ENCODE data around the gene MMP28.

The MMP28 gene

DNA sequence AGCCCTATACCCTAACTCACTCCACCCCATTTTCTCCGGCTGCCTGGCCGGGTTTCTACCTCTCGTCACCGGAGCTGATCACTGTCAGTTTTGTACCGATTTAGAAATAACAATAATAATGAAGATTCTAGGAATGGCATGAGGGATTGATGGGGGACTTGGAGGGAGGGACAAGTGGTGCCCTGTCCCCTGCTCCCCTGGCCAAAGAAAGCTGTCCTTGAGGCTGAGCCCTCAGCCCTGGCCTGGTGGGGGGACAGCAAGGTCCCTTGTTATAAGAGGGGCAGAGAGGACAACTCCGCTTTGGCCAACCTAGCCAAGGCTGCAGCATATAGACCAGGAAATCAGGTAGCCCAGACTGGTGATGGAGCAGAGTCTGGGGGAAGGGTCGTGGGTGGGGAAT lies 52.9 kb downstream of the MMP28 start:
- no peak overlapping the region for H3K27ac ChIP-seq
- TF ChIP-seq CTCF (conservative IDR thresholded peaks at IDR 0.05): no peak
- TF ChIP-seq ZFX (IDR thresholded peaks at IDR 0.05): no peak

DNA sequence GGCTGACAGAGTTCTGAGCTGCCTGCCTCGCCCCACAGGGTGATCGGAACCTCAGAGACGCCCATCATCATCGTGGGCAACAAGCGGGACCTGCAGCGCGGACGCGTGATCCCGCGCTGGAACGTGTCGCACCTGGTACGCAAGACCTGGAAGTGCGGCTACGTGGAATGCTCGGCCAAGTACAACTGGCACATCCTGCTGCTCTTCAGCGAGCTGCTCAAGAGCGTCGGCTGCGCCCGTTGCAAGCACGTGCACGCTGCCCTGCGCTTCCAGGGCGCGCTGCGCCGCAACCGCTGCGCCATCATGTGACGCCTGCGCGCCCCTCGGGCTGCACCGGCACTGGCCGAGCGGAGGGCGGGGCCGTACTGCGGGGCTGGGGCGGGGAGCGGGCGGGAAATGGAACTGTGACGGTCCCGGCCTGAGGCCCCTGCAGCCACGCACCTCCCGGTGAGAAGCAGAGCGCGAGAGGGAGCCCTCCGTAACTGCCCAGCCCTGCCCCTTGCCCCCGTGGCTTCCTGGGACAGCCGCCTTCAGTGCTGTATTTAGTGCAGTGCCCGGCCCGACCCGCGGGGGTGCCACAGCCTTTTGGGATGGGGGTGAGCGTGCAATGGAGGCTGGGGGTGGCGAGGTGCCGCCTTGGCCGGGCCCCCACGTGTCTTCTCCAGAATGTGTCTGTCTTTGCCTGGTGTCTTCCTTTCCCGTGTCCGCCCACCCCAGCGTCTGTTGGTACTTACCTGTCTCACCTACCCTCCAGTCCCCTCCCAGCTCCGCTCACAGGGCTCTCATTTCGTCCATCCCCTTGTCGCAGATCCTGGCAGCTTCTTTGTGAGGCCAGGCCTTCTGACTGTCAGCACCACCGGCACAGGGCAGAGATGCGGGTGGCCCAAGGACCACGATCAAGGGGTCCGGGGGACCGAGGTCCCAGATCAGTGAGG lies 54.2 kb downstream of the MMP28 start:
- TF ChIP-seq ZFX (IDR thresholded peaks at IDR 0.05) (no peak), CTCF (conservative IDR thresholded peaks at IDR 0.05) (no peak)
- H3K27ac ChIP-seq: no peak overlapping the region

- TF ChIP-seq CTCF (conservative IDR thresholded peaks at IDR 0.05): no peak
- no peak for TF ChIP-seq ZFX (IDR thresholded peaks at IDR 0.05)
- H3K27ac ChIP-seq: no peak overlapping the region
Observed at GRCh38 chr17:35740216-35740615, 55.2 kb downstream of the MMP28 start.

GRCh38 chr17:35738519-35739133 lies 56.8 kb downstream of the MMP28 start:
- H3K27ac ChIP-seq: no peak overlapping the region
- TF ChIP-seq ZFX (IDR thresholded peaks at IDR 0.05): no peak
- no peak for TF ChIP-seq CTCF (conservative IDR thresholded peaks at IDR 0.05)

DNA sequence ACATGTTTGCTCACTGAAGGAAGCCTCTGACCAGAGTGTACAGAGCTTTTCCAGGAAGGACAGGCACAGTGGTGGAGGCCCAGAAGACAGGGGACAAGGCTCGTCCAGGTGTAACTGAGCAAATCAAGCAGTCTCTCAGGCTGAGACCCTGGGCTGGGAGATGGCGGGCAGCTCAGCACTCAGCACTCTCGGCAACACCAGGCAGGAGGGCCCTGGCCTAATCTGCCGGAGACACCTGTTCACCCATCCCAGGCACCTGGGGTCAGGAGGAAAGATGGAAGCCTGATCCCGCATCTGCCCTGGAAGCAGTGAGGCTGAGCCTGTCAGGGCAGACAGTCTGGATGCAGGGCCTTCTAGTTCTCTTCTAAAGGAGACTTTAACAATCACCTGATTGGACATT lies 59.2 kb downstream of the MMP28 start:
- TF ChIP-seq ZFX (IDR thresholded peaks at IDR 0.05): no peak
- TF ChIP-seq CTCF (conservative IDR thresholded peaks at IDR 0.05): no peak
- no peak overlapping the region for H3K27ac ChIP-seq

DNA sequence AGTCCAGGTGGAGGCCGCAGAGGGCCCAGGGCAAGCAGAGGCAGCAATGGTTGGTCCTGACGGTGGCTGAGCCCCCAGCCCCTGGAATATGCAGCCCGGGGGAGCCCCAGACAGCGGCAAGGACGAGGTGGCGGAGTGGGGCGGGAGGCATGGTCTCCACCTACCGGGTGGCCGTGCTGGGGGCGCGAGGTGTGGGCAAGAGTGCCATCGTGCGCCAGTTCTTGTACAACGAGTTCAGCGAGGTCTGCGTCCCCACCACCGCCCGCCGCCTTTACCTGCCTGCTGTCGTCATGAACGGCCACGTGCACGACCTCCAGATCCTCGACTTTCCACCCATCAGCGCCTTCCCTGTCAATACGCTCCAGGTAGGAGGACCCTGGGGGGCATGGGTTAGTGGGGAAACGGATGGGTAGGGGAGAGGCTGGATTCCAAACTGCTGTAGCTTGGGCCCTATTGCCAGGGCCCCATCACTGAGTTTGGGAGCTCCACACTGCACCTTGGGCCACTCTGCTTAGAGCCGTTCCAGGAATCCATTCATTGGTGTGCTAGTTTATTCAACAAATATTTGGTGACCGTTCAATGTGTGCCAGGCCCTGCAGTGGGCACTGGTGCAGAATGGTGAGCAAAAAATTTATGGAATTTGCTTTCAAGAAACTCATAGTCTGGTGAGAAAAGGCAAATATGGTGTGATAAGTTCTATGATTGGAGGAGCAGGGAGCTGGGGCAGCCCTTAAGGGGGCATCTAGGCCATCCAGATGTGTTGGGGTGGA lies 60.2 kb downstream of the MMP28 start:
- TF ChIP-seq CTCF (conservative IDR thresholded peaks at IDR 0.05) (no peak), ZFX (IDR thresholded peaks at IDR 0.05) (no peak)
- H3K27ac ChIP-seq: no peak overlapping the region
